NCI-H1092 treated with DMSO at 0.1 percent for 48 hours (cell line): ENCODE results near the gene USP11.
"Not testable (repeated sequence)": the region's sequence is repeated elsewhere in the genome, so short reads cannot be mapped to it uniquely, and the experiment has no call there.

Source experiments
- DNase-seq: peaks from one replicate; lab custom pipeline; 2025; lab: John Stamatoyannopoulos, UW

USP11 gene

DNA sequence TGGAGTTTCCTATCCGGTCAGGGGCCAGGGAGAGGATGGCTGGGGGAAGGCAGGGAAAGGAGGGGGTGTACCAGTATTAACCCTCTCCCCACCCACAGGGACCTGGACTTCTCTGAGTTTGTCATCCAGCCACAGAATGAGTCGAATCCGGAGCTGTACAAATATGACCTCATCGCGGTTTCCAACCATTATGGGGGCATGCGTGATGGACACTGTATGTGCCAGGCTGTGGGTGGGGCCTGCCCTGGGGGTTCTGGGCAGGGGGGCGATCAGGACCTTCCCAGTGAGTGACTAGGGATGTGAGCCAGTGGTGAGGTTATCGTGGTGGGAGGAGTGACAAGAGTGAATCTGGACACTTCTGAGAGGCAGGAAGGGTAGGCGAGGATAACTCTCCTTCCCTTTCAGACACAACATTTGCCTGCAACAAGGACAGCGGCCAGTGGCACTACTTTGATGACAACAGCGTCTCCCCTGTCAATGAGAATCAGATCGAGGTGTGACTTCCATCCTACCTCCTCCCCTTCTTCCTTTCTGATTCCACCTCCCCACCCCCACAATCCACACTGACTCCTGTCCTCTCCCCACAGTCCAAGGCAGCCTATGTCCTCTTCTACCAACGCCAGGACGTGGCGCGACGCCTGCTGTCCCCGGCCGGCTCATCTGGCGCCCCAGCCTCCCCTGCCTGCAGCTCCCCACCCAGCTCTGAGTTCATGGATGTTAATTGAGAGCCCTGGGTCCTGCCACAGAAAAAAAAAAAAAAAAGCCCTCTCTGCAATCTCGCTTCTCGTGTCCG, 14.6 kb downstream of the USP11 start:
- DNase-seq, result no peak

DNA sequence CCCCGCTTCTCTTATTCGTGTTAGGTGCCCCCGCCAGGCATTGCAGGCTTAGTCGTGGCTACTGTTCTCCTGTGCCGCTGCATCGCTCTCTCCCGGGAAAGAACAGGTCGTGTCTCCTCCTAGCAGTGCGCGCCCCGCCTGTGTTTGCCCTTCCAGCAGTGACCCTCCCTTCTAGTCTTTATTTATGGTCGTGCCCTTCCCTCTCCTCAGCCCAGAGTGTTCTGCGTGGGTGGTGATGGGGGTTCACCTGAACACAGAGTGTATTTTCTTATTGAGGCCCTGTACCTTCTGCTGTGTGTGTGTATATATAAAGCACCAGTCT, 15.2 kb downstream of the USP11 start:
- DNase-seq, result no peak

DNA sequence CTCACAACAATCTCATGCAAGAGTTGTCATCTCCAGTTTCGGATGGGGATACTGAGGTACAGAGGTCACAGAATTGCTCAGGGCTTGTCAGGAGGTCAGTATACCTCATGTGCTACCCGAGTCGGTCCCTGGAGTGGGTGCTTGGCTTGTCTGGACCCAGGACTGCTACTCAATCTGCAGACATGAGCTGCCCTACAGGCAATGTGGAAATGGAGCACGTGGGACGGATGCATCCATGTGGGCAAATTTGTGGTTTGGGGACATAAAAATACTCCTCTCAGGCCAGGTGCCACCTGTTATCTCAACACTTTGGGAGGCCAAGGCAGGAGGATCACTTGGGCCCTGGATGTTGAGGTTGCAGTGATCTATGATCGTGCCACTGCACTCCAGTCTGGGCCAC, 15.8 kb downstream of the USP11 start:
- no peak for DNase-seq

DNA sequence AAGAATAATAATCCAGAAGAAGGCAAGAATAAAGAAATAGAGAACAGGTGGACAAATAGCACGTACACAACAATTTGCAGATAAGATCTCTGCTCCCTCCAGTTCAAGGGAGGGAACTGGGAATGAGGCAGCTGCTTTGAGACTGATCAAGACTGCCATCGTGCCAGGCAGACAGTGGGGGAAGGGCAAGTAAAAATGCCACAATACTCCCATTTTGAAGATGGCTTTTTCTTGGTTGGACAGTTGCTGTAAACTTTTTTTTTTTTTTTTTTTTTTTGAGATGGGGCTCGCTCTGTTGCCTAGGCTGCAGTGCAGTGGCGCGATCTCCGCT, 17.2 kb downstream of the USP11 start:
- no peak for DNase-seq

DNA sequence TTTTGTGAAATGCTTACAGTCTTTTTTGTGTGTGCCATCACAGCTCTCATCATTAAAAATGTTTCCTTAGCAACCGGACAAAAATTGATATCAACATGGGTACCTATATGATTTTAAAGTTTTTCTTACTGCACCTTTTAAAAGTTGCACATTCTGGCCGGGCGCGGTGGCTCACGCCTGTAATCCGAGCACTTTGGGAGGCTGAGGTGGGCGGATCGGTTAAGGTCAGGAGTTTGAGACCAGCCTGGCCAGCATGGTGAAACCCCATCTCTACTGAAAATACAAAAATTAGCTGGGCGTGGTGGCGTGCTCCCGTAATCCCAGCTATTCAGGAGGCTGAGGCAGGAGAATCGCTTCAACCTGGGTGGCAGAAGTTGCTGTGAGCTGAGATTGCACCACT, 24.8 kb downstream of the USP11 start:
- DNase-seq, result not testable (repeated sequence)

DNA sequence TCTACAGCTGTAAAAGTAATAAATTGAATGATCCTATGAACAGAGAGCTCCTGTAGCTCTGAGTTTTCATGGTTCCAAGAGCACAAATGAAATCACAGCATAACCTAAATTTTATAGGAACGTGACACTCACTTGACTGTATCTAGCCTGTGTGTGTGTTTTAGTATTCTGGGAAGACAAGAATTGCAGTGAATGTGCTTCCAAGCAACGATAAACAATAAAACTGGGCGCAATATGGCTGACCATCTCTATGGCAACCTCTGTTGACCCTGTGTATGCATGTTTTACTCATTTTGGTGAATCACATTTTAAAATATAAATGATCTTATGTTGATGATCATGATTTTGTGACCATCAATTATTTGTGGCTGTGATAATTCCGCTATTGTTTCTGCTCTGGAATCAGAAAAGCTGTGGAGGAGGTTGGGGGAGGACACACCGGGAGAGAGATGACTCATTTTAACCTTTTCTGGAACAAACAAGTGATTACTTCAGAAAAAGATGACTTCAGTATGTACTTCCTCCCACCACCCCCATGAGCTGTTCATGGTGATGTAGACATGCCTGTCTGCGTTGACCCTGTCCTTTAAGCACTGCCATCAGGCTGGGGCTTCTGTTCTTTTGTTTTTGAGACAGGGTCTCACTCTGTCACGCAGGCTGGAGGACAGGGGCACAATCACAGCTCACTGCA, 31.8 kb downstream of the USP11 start:
- no peak for DNase-seq

DNA sequence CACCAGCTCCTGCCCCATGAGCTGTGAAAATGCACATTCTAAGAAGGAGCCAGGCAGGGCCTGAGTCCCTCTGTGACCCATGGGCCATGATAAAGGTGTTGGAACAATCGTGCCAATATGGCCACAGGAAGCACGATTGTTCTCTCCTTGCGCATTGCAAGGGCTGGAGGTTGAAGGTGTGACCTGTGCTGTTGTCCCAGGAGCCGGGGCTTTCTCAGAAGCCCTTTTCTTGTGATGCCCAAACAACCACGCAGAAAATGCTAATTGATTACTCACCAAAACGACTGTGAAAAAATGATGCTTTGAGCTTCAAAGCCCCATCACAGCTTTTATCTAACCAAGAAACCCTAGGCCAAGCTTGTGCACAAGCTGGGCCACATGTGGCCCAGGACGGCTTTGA, 33.8 kb downstream of the USP11 start:
- DNase-seq, result no peak

DNA sequence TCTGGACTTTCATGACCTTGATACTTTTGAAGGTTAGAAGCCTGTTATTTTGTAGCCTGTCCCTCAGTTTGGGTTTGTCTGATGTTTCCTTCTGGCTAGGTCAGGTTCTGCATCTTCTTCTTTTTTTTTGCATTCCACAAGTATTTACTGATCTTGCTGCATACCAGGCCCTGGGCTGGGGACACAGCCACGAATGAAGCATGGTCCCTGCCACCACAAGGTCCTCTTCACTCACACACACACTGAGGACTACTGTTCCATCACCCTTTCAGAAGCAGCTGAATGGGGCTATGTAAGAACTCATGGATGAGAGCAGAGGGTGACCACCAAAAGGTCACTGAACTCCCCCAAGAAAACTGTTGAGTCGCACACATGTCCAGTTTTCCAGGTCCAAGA, 39.2 kb downstream of the USP11 start:
- no peak for DNase-seq

GRCh38 chrX:47273011-47273730, 40.4 kb downstream of the USP11 start:
- DNase-seq, result no peak

DNA sequence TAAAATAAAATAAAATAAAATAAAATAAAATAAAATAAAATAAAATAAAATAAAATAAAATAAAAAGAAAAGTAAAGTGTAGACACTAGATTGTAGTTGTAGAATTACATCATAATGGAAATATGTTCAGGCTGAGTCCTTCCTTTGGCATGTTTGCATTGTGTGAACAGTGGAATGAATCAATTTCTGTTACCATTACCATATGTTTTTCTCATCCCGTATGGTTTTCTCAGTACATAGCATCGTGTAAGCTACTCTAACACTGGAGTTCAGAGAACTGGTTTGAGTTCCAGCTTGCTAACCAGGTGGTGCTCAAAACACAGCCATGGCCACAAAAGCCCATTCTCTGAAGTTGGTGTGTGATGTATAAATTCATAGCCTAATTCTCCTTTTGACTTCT, 45.9 kb downstream of the USP11 start:
- DNase-seq, result no peak

GRCh38 chrX:47283015-47283771, 50.4 kb downstream of the USP11 start:
- peak; percentile 68 for DNase-seq

GRCh38 chrX:47284616-47285015, 51.8 kb downstream of the USP11 start:
- not testable (repeated sequence) for DNase-seq

DNA sequence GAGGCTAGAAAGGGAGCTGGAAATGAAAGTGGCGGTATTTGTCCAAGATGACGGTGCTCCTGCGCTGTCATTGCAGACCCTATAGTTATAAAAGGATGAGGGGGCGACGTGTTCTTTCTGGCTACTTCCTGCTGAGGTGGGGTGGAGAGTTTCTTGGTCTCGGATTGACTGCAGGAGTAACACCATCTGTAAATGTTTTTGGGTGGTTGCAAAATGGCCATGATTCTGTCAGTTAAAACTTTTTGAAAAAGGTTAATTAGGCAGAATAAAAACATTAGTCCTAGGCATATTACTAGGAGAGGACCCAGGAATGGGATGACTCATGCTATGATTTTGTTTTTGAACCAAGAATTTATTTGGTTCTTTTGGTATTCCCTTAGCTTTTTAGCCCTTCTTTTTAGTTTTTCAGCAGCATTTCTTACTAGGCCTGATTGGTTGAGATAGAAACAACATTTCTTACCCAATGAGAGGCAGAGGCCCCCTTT, 53.1 kb downstream of the USP11 start:
- DNase-seq, result no peak

- DNase-seq, result no peak
Measured at GRCh38 chrX:47293106-47293505, 60.3 kb downstream of the USP11 start.

- DNase-seq, result peak; percentile 2
Measured at GRCh38 chrX:47296766-47297365, 64.1 kb downstream of the USP11 start.

DNA sequence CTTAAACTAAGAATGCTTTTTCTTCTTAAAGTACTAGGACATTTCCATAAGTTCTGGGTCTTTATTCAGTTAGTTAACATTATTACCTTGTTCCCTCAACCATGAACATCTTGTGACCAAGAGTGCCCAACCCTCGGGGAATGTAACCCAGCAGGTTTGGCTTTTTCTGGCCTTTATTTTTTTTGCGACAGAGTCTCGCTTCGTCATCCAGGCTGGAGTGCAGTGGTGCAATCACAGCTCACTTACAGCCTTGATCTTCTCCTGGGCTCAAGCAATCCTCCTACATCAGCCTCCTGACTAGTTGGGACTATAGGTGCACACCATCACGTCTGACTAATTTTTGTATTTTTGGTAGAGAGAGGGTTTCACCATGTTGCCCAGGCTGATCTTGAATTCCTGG, 65.1 kb downstream of the USP11 start:
- no peak for DNase-seq
